IMR-90 (cell line): ENCODE measurements around the gene PRR33. TPM values are rescaled to one million over a fixed set of nuclear protein-coding genes. Genes with fewer than 3 reads are reported as not detected.

Source experiments
- ATAC-seq: fragments of 200-7000 bp; cut with Tn5 transposase; 2 replicates; pipeline ENCODE4 v1.9.1; 2020; ENCODE audit warnings: low read depth, mild to moderate bottlenecking, moderate library complexity
- BruUV-seq: library from RNA; stranded (reverse); fragments of 400-500 nt; replicated peaks from 2 replicates; lab custom pipeline; 2021; lab: Mats Ljungman, UMichigan
- CTCF ChIA-PET: fragments of 300-600 bp; formaldehyde crosslinking; extraction: SDS; loops from one replicate; lab custom pipeline; 2021; ENCODE audit warnings: antibody characterized with exemption; lab: Yijun Ruan, JAX
- POLR2A ChIA-PET: fragments of 300-600 bp; sonication (Branson Sonifier 250); formaldehyde crosslinking; loops from one replicate; lab custom pipeline; 2022; ENCODE audit warnings: antibody characterized with exemption; ENCODE audit not compliant: unreplicated experiment; lab: Charles Lee
- DNase-seq: peaks from one replicate; pipeline ENCODE4 v3.0.0; 2013
- H2AFZ ChIP-seq: replicated peaks from 2 replicates; pipeline ENCODE3; 2013; ENCODE audit warnings: low read length, mild to moderate bottlenecking; ENCODE audit not compliant: poor library complexity
- H2AK5ac ChIP-seq: 2 replicates; pipeline ENCODE4 v1.6.1; 2013; ENCODE audit warnings: low read depth, low read length, inconsistent platforms
- H2AK9ac ChIP-seq: replicated peaks from 2 replicates; pipeline ENCODE3; 2013; ENCODE audit warnings: mild to moderate bottlenecking, low read depth, low read length, moderate library complexity; ENCODE audit not compliant: poor library complexity
- H2BK120ac ChIP-seq: 2 replicates; pipeline ENCODE4 v1.6.1; 2013; ENCODE audit warnings: low read depth, low read length, inconsistent platforms
- H2BK15ac ChIP-seq: 3 replicates; pipeline ENCODE4 v1.6.1; 2013; ENCODE audit warnings: low read depth, low read length, inconsistent platforms
- H2BK20ac ChIP-seq: 2 replicates; pipeline ENCODE4 v1.6.1; 2013; ENCODE audit warnings: low read depth, mild to moderate bottlenecking, inconsistent platforms, low read length, moderate library complexity
- H2BK5ac ChIP-seq: 2 replicates; pipeline ENCODE4 v1.6.1; 2013; ENCODE audit warnings: mild to moderate bottlenecking, low read depth, low read length, inconsistent platforms; ENCODE audit not compliant: poor library complexity, severe bottlenecking
- H3K14ac ChIP-seq: replicated peaks from 2 replicates; pipeline ENCODE4 v1.6.1; 2013; ENCODE audit warnings: low read depth, low read length, inconsistent platforms
- H3K18ac ChIP-seq: 2 replicates; pipeline ENCODE4 v1.6.1; 2013; ENCODE audit warnings: low read depth, low read length, control low read depth
- H3K23ac ChIP-seq: 2 replicates; pipeline ENCODE4 v1.6.1; 2013; ENCODE audit warnings: low read depth, low read length, inconsistent platforms
- H3K27ac ChIP-seq: 2 replicates; pipeline ENCODE4 v1.5.1; 2013; ENCODE audit warnings: mild to moderate bottlenecking, control low read depth, low read length; ENCODE audit not compliant: insufficient read depth
- H3K27me3 ChIP-seq: 2 replicates; pipeline ENCODE4 v1.6.1; 2013; ENCODE audit warnings: low read length; ENCODE audit not compliant: control insufficient read depth, insufficient read depth
- H3K36me3 ChIP-seq: 2 replicates; pipeline ENCODE4 v1.6.1; 2013; ENCODE audit warnings: low read length, mixed read lengths; ENCODE audit not compliant: control insufficient read depth, insufficient read depth
- H3K4ac ChIP-seq: 2 replicates; pipeline ENCODE4 v1.6.1; 2013; ENCODE audit warnings: low read depth, low read length, inconsistent platforms
- H3K4me1 ChIP-seq: 2 replicates; pipeline ENCODE4 v1.6.1; 2013; ENCODE audit warnings: low read length, mixed read lengths; ENCODE audit not compliant: control insufficient read depth, insufficient read depth
- H3K4me2 ChIP-seq: 2 replicates; pipeline ENCODE4 v1.6.1; 2013; ENCODE audit warnings: low read depth, mild to moderate bottlenecking, control low read depth, low read length, moderate library complexity
- H3K4me3 ChIP-seq: 2 replicates; pipeline ENCODE4 v1.5.1; 2013; ENCODE audit warnings: low read depth, mild to moderate bottlenecking, control low read depth, low read length, moderate library complexity; ENCODE audit not compliant: insufficient read depth
- H3K56ac ChIP-seq: 2 replicates; pipeline ENCODE4 v1.6.1; 2013; ENCODE audit warnings: low read length, inconsistent platforms; ENCODE audit not compliant: insufficient read depth; ENCODE audit errors: extremely low read depth
- H3K79me1 ChIP-seq, 2 experiments: 2 replicates each; pipeline ENCODE4 v1.6.1; 2013; ENCODE audit warnings: low read length in 2 of 2, inconsistent platforms in 1 of 2, low read depth in 1 of 2
- H3K9ac ChIP-seq: 2 replicates; pipeline ENCODE4 v1.6.1; 2013; ENCODE audit warnings: low read depth, low read length, control low read depth
- H3K9me1 ChIP-seq: 2 replicates; pipeline ENCODE4 v1.6.1; 2013; ENCODE audit warnings: low read length, inconsistent platforms; ENCODE audit not compliant: insufficient read depth
- H3K9me3 ChIP-seq: 2 replicates; pipeline ENCODE4 v1.6.1; 2013; ENCODE audit warnings: low read length; ENCODE audit not compliant: control insufficient read depth, insufficient read depth
- H4K20me1 ChIP-seq: 2 replicates; pipeline ENCODE4 v1.6.1; 2013; ENCODE audit warnings: low read length, inconsistent platforms; ENCODE audit not compliant: insufficient read depth
- H4K5ac ChIP-seq: 2 replicates; pipeline ENCODE4 v1.6.1; 2013; ENCODE audit warnings: mild to moderate bottlenecking, low read depth, low read length, control low read depth
- H4K8ac ChIP-seq, 2 experiments: 2 replicates each; pipeline ENCODE4 v1.6.1; 2013; ENCODE audit warnings: low read depth in 2 of 2, low read length in 2 of 2, control low read depth in 1 of 2, inconsistent platforms in 1 of 2
- H4K91ac ChIP-seq: 2 replicates; pipeline ENCODE4 v1.6.1; 2013; ENCODE audit warnings: low read depth, low read length, inconsistent platforms; ENCODE audit not compliant: insufficient read depth
- CTCF ChIP-seq: conservative IDR thresholded peaks from 2 replicates; pipeline ENCODE4 v1.5.1; 2012; ENCODE audit warnings: mild to moderate bottlenecking, low read depth, low read length, improper control_type of control experiment
- FOS ChIP-seq: fragments of 150-350 bp; IDR thresholded peaks from 2 replicates; pipeline ENCODE4 v1.6.1; 2016; ENCODE audit warnings: low read depth, low read length
- MAFK ChIP-seq: IDR thresholded peaks from 2 replicates; pipeline ENCODE4 v1.6.1; 2012; ENCODE audit warnings: low read depth, low read length, improper control_type of control experiment
- RAD21 ChIP-seq: IDR thresholded peaks from 2 replicates; pipeline ENCODE4 v1.6.1; 2012; ENCODE audit warnings: low read length, improper control_type of control experiment
- WGBS, 2 experiments: methylation state at CpG; one replicate each; pipeline versions ENCODE4 v1.1.5 to v1.1.7; 2013; ENCODE audit warnings: missing lambda C conversion rate in 2 of 2; ENCODE audit not compliant: insufficient read length in 1 of 2; ENCODE audit errors: extremely low coverage in 2 of 2; 5-methylcytosine and 5-hydroxymethylcytosine counted together
- dilution Hi-C: fragments of 300-500 bp; cut with HindIII; formaldehyde crosslinking; loops from one replicate; pipeline ENCODE4 v1.14.3; 2018; ENCODE audit warnings: low sequenced_read_pairs; ENCODE audit not compliant: unreplicated experiment
- in situ Hi-C: fragments of 300-500 bp; cut with MboI; formaldehyde crosslinking; loops from 3 replicates; pipeline ENCODE4 v1.14.3; 2019; ENCODE audit warnings: low sequenced_read_pairs, inconsistent platforms, mixed read lengths
- intact Hi-C: fragments of 100-400 bp; cut with micrococcal nuclease; formaldehyde crosslinking; loops from 2 replicates; pipeline ENCODE4 v1.10.0; 2022
- polyA plus RNA-seq, 3 experiments: library from polyadenylated mRNA; depleted of rRNA; stranded (reverse); fragments of >200 nt; gene quantifications; 2 replicates each; pipeline ENCODE4 v1.2.3, GENCODE V29; 2012; ENCODE audit warnings: low replicate concordance in 1 of 3
- total RNA-seq: library from RNA; depleted of rRNA; stranded (reverse); fragments of >200 nt; gene quantifications from 2 replicates; pipeline ENCODE4 v1.2.3, GENCODE V29; 2012

PRR33 gene
- total and polyA plus RNA-seq, 2 of the 4 experiments (the other 2 are of a cell fraction) = not detected

GRCh38 chr11:1888347-1888753 lies 3.3 kb downstream of the PRR33 start:
- Histone ChIP-seq H2BK20ac (no peak overlapping the region), H4K91ac (no peak overlapping the region), H3K18ac (no peak overlapping the region), H3K4me3 (no peak overlapping the region), H3K56ac (no peak overlapping the region), H4K5ac (no peak overlapping the region), H3K23ac (no peak overlapping the region), H2BK15ac (no peak overlapping the region), H2AK9ac (no peak overlapping the region), H3K9ac (no peak overlapping the region), H4K20me1 (no peaks in the 10 kb centered on the region), H3K36me3 (no peaks in the 10 kb centered on the region), H3K9me1 (no peaks in the 10 kb centered on the region), H2BK120ac (no peak overlapping the region), H4K8ac (no peak overlapping the region), H2BK5ac (no peak overlapping the region), H3K27me3 (peaks cover 28% of the 10 kb centered on the region), H2AFZ (no peak overlapping the region), H2AK5ac (no peak overlapping the region), H3K4me1 (no peaks in the 10 kb centered on the region), H3K4me2 (no peak overlapping the region), H3K27ac (no peak overlapping the region), H3K79me1 (no peaks in the 10 kb centered on the region), H3K4ac (no peak overlapping the region), H3K14ac (no peak overlapping the region), H3K9me3 (no peaks in the 10 kb centered on the region)
- no peak for TF ChIP-seq FOS
- no peak for TF ChIP-seq CTCF
- no peak for TF ChIP-seq MAFK
- TF ChIP-seq RAD21 = no peak
- POLR2A ChIA-PET = no interaction called here
- CTCF ChIA-PET = no interaction called here
- WGBS, 2 experiments = 41% methylated on average over 3 of the region's 9 CpGs; no CpG with 5 or more reads in 1 of the 2 experiments
- no TSS peak for BruUV-seq
- DNase-seq = no peak
- intact Hi-C loops (no loop called here), dilution Hi-C loops (no loop called here), in situ Hi-C loops (no loop called here)
- ATAC-seq = no peak
